ENCODE data around the gene TMEM219.

Gene TMEM219

DNA sequence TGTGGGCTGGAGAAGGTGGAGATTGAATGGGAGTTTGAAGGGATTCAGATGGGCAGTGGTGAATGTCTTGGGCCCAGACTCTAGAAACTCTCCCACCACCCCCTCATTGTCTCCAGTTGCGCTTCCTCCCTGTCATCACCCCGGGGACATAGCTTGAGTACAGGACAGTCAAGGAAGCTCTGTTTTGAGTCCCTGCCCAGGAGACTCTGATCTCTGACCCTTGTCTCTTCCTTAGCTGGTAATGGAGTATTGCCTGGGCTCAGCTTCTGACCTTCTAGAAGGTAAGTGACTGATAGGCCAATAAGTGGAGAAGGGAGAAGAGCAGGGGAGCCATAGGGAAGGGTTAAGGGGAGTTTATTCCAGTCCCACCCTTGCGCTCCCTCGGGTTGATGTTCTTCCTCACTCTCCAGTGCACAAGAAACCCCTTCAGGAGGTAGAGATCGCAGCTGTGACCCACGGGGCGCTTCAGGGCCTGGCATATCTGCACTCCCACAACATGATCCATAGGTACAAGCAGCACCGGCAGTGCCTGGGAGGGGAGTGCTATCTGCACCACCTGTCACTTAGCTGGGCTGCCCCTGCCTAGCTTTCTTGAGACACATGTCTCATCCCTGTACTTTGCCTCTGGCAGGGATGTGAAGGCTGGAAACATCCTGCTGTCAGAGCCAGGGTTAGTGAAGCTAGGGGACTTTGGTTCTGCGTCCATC lies 16.8 kb downstream of the TMEM219 start:
- no peak for DNase-seq (ENCODE audit: low read depth, low spot score)

DNA sequence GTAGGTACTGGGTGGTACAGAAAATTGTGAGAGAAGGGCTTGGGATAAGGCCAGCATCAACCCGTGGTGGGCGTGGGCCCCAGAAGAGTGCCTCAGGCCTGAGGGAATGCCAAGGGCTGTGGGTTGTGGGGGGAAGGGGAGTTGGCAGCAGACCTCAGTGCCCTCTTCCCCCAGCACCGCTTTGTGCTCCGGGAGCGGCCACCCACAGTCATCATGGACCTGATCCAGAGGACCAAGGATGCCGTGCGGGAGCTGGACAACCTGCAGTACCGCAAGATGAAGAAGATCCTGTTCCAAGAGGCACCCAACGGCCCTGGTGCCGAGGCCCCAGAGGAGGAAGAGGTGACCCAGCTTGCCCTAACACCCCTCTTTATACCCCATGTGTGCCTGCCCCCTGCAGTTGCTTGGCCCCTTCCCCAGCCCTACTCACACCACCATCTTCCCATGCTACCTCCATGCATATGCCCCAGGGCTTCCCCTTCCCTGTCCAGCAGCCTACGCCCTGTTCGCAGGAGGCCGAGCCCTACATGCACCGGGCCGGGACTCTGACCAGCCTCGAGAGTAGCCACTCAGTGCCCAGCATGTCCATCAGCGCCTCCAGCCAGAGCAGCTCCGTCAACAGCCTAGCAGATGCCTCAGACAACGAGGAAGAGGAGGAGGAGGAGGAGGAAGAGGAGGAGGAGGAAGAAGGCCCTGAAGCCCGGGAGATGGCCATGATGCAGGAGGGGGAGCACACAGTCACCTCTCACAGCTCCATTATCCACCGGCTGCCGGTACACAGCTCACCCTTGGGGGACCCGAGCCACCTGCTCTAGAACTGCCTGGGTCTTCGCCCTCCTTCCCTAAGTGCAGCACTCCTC lies 20.9 kb downstream of the TMEM219 start:
- DNase-seq (ENCODE audit: low read depth, low spot score): no peak

DNA sequence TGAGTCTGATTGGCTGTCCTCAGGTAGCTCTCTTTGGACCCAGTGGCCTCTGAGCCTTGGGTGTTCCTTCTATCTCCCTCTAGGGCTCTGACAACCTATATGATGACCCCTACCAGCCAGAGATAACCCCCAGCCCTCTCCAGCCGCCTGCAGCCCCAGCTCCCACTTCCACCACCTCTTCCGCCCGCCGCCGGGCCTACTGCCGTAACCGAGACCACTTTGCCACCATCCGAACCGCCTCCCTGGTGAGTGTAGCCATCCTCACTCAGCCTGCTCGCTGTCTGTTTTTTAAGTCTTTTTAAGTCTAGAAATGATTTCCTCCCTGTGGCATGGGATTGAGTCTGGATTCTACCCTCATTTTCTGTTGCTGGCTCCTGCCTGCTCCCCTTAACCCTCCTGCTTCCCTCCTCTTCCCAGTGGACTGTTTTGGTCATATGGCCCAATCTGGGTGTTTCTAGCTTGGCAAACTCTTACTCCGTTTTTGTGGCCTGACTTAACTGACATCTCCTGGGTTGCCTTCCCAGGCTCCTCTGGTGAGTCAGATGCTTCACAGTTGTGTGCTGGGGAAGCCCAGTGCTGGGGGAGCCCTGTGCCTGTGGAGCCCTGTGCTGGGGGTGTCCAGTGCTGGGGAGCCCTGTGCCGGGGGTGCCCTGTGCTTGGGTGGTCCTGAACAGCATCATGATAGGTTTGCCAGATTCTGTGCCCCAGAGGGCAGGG lies 21.7 kb downstream of the TMEM219 start:
- DNase-seq (ENCODE audit: low read depth, low spot score): no peak

DNA sequence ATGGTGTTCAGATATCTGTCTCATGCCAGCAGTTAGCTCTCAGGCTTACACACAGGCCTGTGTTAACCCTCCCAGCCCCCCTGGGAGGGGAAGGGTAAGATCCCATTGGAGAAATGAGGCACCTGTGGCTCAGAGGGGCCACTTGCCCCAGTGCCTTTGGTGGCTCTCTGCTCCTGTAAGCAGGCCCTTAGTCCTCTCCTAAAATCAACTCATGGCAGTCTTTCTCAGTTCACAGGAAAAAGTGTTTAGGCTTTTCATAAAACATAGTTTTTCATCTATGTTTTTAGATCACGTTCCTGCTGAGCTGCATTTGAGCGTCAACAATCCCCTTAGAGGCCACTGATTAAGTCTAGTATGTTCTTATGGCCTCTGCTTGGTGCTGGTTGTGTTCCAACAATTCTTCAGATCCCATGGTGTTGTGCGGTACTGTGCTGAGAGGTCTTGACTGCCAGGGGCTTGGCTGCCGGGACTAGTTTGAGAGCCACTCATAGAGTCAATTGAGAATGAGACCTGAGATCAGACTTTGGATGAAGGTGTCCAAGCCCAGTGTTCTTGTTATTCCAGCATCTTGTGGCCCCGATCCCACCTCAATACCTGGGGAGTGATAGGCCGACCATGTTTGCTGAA lies 22.4 kb downstream of the TMEM219 start:
- DNase-seq (ENCODE audit: low read depth, low spot score): no peak

DNA sequence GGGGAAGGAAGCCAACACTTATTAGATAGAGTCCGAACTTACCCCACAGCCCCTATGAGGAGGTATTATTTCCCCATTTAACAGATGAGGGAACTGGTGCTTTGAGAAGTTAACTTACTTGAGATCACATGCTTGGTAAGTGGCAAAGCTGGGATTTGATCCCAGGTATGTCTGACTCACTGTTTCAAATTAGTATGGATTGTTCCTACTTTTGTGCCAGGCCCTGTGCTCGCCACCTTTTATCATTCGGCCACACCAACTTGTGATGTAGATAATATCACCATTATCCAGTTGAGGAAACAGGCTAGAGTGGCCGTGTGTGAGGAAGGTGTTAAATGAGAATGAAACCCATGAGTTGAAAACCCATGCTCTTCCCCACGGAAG lies 22.9 kb downstream of the TMEM219 start:
- DNase-seq (ENCODE audit: low read depth, low spot score): no peak

DNA sequence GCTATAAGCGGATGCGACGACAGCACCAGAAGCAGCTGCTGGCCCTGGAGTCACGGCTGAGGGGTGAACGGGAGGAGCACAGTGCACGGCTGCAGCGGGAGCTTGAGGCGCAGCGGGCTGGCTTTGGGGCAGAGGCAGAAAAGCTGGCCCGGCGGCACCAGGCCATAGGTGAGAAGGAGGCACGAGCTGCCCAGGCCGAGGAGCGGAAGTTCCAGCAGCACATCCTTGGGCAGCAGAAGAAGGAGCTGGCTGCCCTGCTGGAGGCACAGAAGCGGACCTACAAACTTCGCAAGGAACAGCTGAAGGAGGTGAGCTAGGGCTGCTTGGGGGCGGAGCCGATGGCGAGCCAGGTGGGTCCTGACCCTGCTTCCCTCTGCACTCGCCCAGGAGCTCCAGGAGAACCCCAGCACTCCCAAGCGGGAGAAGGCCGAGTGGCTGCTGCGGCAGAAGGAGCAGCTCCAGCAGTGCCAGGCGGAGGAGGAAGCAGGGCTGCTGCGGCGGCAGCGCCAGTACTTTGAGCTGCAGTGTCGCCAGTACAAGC lies 23.5 kb downstream of the TMEM219 start:
- DNase-seq (ENCODE audit: low read depth, low spot score): no peak

DNA sequence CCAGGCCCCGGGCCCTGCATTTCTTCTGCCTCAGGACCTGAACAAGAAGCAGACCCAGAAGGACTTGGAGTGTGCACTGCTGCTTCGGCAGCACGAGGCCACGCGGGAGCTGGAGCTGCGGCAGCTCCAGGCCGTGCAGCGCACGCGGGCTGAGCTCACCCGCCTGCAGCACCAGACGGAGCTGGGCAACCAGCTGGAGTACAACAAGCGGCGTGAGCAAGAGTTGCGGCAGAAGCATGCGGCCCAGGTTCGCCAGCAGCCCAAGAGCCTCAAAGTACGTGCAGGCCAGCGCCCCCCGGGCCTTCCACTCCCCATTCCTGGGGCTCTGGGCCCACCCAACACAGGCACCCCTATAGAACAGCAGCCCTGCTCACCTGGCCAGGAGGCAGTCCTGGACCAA lies 24.4 kb downstream of the TMEM219 start:
- no peak for DNase-seq (ENCODE audit: low read depth, low spot score)

DNA sequence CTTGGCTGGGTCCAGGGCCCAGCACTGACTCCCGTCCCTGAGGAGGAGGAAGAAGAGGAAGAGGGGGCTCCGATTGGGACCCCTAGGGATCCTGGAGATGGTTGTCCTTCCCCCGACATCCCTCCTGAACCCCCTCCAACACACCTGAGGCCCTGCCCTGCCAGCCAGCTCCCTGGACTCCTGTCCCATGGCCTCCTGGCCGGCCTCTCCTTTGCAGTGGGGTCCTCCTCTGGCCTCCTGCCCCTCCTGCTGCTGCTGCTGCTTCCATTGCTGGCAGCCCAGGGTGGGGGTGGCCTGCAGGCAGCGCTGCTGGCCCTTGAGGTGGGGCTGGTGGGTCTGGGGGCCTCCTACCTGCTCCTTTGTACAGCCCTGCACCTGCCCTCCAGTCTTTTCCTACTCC lies 25.1 kb downstream of the TMEM219 start:
- no peak for DNase-seq (ENCODE audit: low read depth, low spot score)

DNA sequence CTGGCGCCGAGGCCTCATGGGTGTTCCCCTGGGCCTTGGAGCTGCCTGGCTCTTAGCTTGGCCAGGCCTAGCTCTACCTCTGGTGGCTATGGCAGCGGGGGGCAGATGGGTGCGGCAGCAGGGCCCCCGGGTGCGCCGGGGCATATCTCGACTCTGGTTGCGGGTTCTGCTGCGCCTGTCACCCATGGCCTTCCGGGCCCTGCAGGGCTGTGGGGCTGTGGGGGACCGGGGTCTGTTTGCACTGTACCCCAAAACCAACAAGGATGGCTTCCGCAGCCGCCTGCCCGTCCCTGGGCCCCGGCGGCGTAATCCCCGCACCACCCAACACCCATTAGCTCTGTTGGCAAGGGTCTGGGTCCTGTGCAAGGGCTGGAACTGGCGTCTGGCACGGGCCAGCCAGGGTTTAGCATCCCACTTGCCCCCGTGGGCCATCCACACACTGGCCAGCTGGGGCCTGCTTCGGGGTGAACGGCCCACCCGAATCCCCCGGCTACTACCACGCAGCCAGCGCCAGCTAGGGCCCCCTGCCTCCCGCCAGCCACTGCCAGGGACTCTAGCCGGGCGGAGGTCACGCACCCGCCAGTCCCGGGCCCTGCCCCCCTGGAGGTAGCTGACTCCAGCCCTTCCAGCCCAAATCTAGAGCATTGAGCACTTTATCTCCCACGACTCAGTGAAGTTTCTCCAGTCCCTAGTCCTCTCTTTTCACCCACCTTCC lies 25.6 kb downstream of the TMEM219 start:
- DNase-seq (ENCODE audit: low read depth, low spot score): no peak

DNA sequence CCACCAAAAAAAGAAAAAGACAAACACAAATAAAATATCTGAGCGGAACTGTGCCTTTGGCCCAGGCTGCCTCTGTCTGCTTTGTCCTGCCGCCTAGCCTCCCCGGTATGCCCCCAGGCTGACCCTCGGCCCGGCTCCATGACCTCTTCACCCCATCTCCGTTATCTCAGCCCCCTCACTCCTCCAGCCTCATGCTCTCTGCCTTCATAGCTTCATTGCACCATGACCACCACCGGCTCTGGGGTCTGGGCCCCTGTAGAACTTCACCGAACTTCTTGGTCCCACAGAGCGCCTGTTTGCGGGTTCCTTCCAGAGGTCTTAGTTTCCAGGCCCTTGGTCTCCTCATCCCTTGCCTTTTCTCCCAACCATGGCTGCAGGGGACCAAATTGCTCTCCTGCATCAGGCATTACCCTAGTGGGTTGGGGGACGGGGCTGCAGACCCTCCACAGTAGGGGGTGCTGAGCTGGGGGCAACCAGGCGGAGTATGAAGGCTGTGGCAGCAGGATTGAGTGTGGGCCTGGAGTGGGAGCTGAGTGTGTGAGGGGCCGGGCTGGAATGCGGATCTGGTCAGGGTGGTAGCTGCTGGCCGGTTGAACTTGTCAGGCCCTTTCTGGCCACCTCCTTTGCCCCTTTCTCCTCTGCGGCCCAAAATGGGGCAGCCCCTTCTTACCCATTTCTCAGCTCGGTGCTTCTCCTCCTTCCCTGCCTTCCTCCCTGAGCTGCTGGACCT lies 26.6 kb downstream of the TMEM219 start:
- no peak for DNase-seq (ENCODE audit: low read depth, low spot score)

DNA sequence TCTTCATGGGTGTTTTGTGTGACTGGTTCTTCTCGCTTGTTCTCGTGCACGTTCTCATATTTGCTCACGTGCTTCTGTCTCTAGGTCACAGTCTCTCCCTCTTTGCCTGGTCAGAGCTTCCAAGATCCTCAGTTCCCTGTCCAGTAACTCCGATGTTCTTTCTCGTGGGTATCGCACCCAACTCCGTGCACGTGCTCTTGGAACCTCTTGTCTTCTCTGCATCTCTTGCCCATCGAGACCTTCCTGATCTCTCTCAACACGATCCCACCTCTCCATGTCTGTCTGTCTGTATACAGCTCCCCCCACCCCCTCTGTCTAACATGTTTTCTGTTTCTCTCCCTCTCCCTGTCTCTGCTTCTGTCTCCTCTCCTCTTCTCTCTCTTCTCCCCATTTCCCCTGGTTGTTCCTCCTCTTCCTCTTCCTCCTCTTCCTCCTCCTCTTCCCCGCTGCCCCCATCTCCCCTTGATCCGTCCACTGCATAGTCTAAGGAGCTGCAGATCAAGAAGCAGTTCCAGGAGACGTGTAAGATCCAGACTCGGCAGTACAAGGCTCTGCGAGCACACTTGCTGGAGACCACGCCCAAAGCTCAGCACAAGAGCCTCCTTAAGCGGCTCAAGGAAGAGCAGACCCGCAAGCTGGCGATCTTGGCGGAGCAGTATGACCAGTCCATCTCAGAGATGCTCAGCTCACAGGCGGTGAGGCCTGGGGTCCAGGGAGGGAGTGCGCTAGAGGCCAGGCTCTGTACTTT lies 27.4 kb downstream of the TMEM219 start:
- DNase-seq (ENCODE audit: low read depth, low spot score): no peak

DNA sequence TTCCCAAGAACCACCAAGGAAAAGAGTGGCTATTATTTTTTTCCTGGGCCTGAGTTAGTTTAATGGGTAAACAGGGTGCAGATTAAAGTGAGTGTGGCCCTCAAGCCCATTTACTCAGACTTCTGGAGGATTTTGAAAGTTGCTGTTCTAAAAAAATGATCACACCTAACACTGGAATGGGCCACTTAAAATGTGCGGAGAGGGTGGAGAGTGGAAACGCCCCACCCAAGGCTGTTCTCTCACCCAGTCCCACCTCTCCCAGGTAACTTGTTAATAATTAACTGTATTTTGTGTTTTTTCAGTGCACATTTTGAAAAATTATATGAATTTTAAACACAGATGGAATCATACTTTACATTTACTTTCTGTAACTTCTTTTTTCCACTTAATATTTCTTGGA lies 28.2 kb downstream of the TMEM219 start:
- DNase-seq (ENCODE audit: low read depth, low spot score): no peak

DNA sequence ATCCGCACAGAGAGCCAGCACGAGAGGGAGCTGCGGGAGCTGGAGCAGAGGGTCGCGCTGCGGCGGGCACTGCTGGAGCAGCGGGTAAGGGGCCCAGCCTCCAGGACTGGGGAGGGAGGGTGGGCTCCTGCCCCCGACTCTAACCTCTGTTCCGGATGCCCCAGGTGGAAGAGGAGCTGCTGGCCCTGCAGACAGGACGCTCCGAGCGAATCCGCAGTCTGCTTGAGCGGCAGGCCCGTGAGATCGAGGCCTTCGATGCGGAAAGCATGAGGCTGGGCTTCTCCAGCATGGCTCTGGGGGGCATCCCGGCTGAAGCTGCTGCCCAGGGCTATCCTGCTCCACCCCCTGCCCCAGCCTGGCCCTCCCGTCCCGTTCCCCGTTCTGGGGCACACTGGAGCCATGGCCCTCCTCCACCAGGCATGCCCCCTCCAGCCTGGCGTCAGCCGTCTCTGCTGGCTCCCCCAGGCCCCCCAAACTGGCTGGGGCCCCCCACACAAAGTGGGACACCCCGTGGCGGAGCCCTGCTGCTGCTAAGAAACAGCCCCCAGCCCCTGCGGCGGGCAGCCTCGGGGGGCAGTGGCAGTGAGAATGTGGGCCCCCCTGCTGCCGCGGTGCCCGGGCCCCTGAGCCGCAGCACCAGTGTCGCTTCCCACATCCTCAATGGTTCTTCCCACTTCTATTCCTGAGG lies 29.1 kb downstream of the TMEM219 start:
- DNase-seq (ENCODE audit: low read depth, low spot score): no peak

DNA sequence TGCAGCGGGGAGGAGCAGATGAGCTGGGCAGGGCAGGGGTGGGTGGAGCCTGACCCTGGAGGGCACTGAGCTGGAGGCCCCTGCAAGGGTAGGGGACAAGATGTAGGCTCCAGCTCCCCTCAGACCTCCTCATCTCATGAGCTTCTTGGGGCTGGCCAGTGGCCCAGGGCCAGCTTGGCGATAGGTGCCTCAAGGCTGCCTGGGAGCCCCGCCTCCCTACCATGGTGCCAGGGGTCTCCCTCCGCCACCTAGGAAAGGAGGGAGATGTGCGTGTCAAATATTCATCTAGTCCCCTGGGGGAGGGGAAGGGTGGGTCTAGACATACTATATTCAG lies 29.7 kb downstream of the TMEM219 start:
- no peak for DNase-seq (ENCODE audit: low read depth, low spot score)

DNA sequence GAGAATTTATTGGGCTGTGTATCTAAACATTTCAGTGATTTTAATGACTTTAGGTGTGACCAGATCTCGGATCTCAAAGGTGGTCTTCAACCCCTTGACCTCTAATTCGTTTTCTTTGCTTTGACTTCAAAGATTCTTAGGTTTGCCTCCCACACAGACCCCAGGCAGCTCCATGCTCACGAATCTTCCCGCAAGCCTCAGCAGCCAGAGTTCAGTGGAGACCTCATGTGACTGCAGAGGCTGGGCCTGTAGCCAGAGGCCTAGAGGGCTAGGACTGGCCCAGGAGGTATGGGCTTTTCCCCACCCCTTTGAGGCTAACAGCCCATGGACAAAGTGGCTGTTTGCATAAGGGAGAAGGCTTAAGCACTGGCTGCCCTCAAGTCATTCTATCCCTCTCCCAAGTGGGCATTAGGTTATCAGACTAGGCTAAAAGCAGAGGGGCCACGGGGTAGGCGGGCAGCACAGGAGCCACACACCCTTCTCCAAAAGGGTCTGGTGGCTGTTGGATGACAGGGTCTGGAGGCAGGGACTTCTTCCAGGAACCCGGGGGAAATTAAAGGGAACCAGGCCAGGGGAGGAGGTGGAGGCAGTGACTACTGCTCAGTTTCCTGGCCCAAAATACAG lies 30.6 kb downstream of the TMEM219 start:
- DNase-seq (ENCODE audit: low read depth, low spot score): no peak

DNA sequence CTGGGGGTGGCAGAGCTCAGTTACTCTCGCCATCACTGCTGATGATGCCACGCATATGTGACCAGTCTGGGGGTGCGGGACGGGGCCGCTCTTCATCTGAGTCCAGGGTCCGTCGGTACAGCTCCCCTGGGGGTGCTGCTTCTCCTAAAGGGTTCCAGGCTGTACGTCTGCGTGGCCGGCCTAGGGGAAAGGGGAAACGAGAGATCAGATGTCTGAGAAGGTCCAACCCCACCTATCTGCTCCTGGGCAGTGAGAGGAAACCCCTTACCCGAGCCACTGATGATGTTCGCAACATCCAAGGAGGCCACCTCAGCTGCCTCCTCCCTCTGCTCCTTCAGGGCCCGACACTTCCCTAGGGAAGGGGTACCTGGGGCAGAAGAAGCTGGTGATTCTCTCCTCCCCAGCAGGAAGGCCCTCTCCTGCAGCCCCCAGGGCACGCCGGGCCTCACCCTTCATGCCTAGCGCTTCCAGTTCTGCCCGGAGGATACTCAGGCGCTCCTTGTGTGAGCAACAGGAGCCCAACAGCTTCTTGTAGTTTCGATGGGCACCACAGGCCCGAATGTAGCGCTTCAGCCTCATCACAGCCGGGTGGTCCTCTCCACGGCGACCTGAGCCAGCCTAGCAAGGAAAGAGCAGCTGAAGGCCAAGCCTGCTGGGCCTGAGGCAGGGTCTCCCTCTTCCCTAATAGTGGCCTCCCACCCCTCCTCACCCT lies 31.5 kb downstream of the TMEM219 start:
- no peak for DNase-seq (ENCODE audit: low read depth, low spot score)

DNA sequence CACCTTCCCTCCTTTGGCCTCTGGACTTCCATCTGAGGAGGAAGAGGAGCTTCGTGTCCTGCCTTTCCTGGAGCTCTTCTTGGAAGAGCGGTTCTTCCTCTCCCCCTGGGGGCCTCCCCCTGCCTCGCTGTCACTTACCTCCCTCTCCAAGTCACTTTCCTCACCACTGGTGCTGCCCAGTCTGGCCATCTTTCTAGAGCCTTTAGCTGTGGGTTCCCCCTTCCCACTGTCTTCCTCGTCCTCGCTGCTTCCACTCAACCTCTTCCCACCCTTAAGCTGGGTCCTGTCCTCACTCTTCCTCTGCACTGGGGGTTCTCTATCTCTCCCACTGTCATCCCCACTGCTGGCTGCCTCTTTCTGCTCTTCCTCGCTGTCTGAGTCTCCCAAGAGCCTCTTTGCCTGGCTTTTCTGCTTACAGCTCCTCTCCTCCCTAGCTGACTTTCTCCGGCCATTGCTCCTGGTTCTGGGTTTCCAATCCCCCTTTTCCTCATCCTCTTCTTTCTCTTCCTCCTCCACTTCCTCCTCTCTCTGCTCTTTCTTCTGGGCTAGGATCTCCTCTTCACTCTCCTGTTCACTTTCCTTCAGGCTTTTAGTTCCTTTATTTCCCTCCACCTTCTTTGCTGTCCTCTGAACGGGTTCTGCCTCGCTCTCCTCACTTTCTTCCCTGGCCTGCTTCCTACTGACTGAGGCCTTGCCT lies 32.2 kb downstream of the TMEM219 start:
- no peak for DNase-seq (ENCODE audit: low read depth, low spot score)

All from activated naive CD8-positive, alpha-beta T cell treated with anti-CD3 and anti-CD28 coated beads, Interleukin-2, amount 50 U/mL, for 16 hours (primary cell).